Measurements from ENCODE around the gene SCN1B. TPM values are rescaled to one million over a fixed set of nuclear protein-coding genes. Genes with fewer than 3 reads are reported as not detected.

SCN1B gene
- total and polyA plus RNA-seq, 2 of the 13 experiments (the other 11 are each of a cell fraction or from before 2014, with no cell fraction given): 2.7 to 20.1 TPM

DNA sequence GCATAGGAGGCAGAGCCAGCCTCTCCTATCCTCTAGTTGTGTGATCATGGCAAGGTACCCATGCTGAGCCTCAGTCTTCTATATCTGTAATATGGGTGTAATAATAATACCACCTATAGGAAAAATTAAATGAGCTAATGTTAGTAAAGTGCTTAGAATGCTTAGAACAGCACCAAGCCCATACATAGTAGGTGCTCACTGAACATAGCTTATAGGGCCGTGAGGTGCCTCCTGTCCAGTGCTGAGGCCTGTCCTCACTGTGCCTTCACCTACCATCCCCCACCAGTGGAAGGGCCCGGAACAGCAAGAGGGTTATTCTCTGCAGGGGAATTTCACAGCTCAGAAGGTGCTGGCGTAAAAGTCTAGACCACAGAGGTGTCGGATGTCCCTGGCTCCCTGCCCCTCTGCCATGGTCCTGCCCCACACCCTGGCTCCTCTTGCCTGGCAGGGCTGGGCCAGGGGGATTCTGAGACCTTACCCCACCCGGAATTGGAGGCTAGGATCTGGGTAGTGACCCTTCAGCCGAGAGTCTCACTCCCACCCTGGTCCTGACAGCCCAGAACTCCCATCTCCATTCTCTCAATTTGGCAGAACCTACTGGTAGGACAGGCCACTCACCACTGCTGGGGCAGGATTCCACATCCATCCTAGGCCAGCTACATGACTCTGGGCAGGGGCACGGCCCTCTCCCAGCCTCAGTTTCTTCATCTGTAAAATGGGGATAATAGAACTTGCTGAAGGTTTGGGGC, 2.2 kb upstream of the SCN1B start (continued):
- TF ChIP-seq, protein P1, sequence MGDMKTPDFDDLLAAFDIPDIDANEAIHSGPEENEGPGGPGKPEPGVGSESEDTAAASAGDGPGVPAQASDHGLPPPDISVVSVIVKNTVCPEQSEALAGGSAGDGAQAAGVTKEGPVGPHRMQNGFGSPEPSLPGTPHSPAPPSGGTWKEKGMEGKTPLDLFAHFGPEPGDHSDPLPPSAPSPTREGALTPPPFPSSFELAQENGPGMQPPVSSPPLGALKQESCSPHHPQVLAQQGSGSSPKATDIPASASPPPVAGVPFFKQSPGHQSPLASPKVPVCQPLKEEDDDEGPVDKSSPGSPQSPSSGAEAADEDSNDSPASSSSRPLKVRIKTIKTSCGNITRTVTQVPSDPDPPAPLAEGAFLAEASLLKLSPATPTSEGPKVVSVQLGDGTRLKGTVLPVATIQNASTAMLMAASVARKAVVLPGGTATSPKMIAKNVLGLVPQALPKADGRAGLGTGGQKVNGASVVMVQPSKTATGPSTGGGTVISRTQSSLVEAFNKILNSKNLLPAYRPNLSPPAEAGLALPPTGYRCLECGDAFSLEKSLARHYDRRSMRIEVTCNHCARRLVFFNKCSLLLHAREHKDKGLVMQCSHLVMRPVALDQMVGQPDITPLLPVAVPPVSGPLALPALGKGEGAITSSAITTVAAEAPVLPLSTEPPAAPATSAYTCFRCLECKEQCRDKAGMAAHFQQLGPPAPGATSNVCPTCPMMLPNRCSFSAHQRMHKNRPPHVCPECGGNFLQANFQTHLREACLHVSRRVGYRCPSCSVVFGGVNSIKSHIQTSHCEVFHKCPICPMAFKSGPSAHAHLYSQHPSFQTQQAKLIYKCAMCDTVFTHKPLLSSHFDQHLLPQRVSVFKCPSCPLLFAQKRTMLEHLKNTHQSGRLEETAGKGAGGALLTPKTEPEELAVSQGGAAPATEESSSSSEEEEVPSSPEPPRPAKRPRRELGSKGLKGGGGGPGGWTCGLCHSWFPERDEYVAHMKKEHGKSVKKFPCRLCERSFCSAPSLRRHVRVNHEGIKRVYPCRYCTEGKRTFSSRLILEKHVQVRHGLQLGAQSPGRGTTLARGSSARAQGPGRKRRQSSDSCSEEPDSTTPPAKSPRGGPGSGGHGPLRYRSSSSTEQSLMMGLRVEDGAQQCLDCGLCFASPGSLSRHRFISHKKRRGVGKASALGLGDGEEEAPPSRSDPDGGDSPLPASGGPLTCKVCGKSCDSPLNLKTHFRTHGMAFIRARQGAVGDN (CRISPR knock-in tag; IDR thresholded peaks at IDR 0.05): peak; percentile 42
- TF ChIP-seq XRCC5 (optimal IDR thresholded peaks at IDR 0.05; ENCODE audit: low read length) (no peak), ZNF615 (CRISPR knock-in tag; IDR thresholded peaks at IDR 0.05; ENCODE audit: borderline replicate concordance) (no peak), ZNF431 (CRISPR knock-in tag; IDR thresholded peaks at IDR 0.05; ENCODE audit: borderline replicate concordance, low read depth) (no peak), ZNF614 (CRISPR knock-in tag; IDR thresholded peaks at IDR 0.05; ENCODE audit: borderline replicate concordance) (no peak), TCF7L2 (IDR thresholded peaks at IDR 0.05; ENCODE audit: low read depth, low read length) (no peak), CENPX (CRISPR knock-in tag; IDR thresholded peaks at IDR 0.05) (no peak), ZFP62 (CRISPR knock-in tag; IDR thresholded peaks at IDR 0.05) (no peak), MBNL3 (CRISPR knock-in tag; conservative IDR thresholded peaks at IDR 0.05) (no peak), ZNF572 (CRISPR knock-in tag; IDR thresholded peaks at IDR 0.05) (no peak), SSRP1 (CRISPR knock-in tag; IDR thresholded peaks at IDR 0.05) (no peak), GTF2F1 (IDR thresholded peaks at IDR 0.05; ENCODE audit: low read length) (no peak), ZNF629 (CRISPR knock-in tag; conservative IDR thresholded peaks at IDR 0.05) (peak; percentile 98), MTA1 (CRISPR knock-in tag; IDR thresholded peaks at IDR 0.05; ENCODE audit: borderline replicate concordance) (no peak), ZNF737 (CRISPR knock-in tag; IDR thresholded peaks at IDR 0.05; ENCODE audit: borderline replicate concordance) (no peak)
- TF ChIP-seq, protein P2, sequence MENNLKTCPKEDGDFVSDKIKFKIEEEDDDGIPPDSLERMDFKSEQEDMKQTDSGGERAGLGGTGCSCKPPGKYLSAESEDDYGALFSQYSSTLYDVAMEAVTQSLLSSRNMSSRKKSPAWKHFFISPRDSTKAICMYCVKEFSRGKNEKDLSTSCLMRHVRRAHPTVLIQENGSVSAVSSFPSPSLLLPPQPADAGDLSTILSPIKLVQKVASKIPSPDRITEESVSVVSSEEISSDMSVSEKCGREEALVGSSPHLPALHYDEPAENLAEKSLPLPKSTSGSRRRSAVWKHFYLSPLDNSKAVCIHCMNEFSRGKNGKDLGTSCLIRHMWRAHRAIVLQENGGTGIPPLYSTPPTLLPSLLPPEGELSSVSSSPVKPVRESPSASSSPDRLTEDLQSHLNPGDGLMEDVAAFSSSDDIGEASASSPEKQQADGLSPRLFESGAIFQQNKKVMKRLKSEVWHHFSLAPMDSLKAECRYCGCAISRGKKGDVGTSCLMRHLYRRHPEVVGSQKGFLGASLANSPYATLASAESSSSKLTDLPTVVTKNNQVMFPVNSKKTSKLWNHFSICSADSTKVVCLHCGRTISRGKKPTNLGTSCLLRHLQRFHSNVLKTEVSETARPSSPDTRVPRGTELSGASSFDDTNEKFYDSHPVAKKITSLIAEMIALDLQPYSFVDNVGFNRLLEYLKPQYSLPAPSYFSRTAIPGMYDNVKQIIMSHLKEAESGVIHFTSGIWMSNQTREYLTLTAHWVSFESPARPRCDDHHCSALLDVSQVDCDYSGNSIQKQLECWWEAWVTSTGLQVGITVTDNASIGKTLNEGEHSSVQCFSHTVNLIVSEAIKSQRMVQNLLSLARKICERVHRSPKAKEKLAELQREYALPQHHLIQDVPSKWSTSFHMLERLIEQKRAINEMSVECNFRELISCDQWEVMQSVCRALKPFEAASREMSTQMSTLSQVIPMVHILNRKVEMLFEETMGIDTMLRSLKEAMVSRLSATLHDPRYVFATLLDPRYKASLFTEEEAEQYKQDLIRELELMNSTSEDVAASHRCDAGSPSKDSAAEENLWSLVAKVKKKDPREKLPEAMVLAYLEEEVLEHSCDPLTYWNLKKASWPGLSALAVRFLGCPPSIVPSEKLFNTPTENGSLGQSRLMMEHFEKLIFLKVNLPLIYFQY (CRISPR knock-in tag; IDR thresholded peaks at IDR 0.05; ENCODE audit: borderline replicate concordance): no peak
- TF ChIP-seq, protein P3, sequence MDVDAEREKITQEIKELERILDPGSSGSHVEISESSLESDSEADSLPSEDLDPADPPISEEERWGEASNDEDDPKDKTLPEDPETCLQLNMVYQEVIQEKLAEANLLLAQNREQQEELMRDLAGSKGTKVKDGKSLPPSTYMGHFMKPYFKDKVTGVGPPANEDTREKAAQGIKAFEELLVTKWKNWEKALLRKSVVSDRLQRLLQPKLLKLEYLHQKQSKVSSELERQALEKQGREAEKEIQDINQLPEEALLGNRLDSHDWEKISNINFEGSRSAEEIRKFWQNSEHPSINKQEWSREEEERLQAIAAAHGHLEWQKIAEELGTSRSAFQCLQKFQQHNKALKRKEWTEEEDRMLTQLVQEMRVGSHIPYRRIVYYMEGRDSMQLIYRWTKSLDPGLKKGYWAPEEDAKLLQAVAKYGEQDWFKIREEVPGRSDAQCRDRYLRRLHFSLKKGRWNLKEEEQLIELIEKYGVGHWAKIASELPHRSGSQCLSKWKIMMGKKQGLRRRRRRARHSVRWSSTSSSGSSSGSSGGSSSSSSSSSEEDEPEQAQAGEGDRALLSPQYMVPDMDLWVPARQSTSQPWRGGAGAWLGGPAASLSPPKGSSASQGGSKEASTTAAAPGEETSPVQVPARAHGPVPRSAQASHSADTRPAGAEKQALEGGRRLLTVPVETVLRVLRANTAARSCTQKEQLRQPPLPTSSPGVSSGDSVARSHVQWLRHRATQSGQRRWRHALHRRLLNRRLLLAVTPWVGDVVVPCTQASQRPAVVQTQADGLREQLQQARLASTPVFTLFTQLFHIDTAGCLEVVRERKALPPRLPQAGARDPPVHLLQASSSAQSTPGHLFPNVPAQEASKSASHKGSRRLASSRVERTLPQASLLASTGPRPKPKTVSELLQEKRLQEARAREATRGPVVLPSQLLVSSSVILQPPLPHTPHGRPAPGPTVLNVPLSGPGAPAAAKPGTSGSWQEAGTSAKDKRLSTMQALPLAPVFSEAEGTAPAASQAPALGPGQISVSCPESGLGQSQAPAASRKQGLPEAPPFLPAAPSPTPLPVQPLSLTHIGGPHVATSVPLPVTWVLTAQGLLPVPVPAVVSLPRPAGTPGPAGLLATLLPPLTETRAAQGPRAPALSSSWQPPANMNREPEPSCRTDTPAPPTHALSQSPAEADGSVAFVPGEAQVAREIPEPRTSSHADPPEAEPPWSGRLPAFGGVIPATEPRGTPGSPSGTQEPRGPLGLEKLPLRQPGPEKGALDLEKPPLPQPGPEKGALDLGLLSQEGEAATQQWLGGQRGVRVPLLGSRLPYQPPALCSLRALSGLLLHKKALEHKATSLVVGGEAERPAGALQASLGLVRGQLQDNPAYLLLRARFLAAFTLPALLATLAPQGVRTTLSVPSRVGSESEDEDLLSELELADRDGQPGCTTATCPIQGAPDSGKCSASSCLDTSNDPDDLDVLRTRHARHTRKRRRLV (CRISPR knock-in tag; IDR thresholded peaks at IDR 0.05): no peak
